ENCODE measurements around the gene PHACTR1. TPM values are rescaled to one million over a fixed set of nuclear protein-coding genes. Genes with fewer than 3 reads are reported as not detected.

PHACTR1 gene
- total and polyA plus RNA-seq, 9 of the 15 experiments (the other 6 are each of a cell fraction or from before 2014, with no cell fraction given), result 11.5 to 32.6 (median 22.0) TPM

DNA sequence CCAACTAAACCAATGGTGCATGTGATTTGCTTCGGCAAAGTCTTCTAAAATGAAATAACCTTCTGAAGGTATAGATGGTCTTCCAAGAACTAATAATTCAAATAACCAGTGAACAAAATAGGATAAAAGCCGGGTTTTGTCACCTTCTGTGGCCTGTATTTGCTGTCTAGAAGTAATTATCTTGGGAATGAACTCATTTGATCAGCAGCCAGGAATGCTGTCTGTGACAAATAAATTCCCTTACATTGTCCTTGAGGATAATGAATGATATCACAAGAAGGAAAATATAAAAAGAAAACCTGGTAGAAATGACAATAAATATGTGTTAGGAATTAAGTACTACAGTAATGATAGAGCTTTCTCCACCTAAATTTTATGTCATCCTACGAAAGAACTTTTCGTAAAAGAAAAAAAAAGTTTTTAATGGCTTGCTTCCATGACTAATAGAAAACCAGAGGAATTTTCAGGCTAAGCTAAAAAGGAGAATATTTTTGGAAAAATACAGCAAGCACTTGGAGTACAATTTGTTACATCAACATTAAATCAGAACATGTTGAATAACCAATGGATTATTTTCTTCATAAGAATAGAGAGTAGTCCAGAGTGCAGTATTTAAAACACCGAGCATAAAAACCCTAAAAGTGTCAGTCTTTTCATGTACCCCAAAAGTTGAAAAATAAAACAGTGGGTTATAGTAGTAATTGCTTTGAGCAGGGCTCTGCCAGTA is 364.1 kb downstream of the PHACTR1 start (continued):
- TF ChIP-seq ZNF695 (CRISPR knock-in tag; IDR thresholded peaks at IDR 0.05) (no peak), MLX (CRISPR knock-in tag; conservative IDR thresholded peaks at IDR 0.05) (no peak), POLR2AphosphoS5 (IDR thresholded peaks at IDR 0.05; ENCODE audit: control insufficient read depth, insufficient read depth, low read depth, low read length) (no peak), SETDB1 (IDR thresholded peaks at IDR 0.05; ENCODE audit: low read length) (no peak), SRSF7 (optimal IDR thresholded peaks at IDR 0.05; ENCODE audit: low read depth, low read length) (no peak)
- TF ChIP-seq, protein P1, sequence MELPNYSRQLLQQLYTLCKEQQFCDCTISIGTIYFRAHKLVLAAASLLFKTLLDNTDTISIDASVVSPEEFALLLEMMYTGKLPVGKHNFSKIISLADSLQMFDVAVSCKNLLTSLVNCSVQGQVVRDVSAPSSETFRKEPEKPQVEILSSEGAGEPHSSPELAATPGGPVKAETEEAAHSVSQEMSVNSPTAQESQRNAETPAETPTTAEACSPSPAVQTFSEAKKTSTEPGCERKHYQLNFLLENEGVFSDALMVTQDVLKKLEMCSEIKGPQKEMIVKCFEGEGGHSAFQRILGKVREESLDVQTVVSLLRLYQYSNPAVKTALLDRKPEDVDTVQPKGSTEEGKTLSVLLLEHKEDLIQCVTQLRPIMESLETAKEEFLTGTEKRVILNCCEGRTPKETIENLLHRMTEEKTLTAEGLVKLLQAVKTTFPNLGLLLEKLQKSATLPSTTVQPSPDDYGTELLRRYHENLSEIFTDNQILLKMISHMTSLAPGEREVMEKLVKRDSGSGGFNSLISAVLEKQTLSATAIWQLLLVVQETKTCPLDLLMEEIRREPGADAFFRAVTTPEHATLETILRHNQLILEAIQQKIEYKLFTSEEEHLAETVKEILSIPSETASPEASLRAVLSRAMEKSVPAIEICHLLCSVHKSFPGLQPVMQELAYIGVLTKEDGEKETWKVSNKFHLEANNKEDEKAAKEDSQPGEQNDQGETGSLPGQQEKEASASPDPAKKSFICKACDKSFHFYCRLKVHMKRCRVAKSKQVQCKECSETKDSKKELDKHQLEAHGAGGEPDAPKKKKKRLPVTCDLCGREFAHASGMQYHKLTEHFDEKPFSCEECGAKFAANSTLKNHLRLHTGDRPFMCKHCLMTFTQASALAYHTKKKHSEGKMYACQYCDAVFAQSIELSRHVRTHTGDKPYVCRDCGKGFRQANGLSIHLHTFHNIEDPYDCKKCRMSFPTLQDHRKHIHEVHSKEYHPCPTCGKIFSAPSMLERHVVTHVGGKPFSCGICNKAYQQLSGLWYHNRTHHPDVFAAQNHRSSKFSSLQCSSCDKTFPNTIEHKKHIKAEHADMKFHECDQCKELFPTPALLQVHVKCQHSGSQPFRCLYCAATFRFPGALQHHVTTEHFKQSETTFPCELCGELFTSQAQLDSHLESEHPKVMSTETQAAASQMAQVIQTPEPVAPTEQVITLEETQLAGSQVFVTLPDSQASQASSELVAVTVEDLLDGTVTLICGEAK (IDR thresholded peaks at IDR 0.05), result no peak
- TF ChIP-seq, protein P1 (CRISPR knock-in tag; IDR thresholded peaks at IDR 0.05), result no peak
